ENCODE results near the gene EXTL2.
"Not testable (repeated sequence)": the region's sequence is repeated elsewhere in the genome, so short reads cannot be mapped to it uniquely, and the experiment has no call there.

The EXTL2 gene

GRCh38 chr1:100866041-100866900 is 28.4 kb downstream of the EXTL2 start:
- no peaks in the 10 kb centered on the region for H3K9me3 ChIP-seq
- H3K4me3 ChIP-seq: no peak overlapping the region
- no peaks in the 10 kb centered on the region for H4K20me1 ChIP-seq
- no peaks in the 10 kb centered on the region for H3K4me1 ChIP-seq
- H3K9ac ChIP-seq: no peak overlapping the region
- no peaks in the 10 kb centered on the region for H3K27me3 ChIP-seq
- H3K36me3 ChIP-seq: no peaks in the 10 kb centered on the region
- no peak overlapping the region for H3K27ac ChIP-seq
- TF ChIP-seq Cebpa-rat (IDR thresholded peaks at IDR 0.05): no peak
- H3K4me2 ChIP-seq: no peak overlapping the region

- Histone ChIP-seq H3K9ac (no peak overlapping the region), H3K9me3 (no peaks in the 10 kb centered on the region), H4K20me1 (no peaks in the 10 kb centered on the region), H3K27me3 (no peaks in the 10 kb centered on the region), H3K36me3 (no peaks in the 10 kb centered on the region), H3K4me1 (no peaks in the 10 kb centered on the region), H3K4me2 (no peak overlapping the region), H3K4me3 (no peak overlapping the region), H3K27ac (no peak overlapping the region)
- TF ChIP-seq Cebpa-rat (IDR thresholded peaks at IDR 0.05): no peak
Measured at GRCh38 chr1:100862591-100862990, 32.1 kb downstream of the EXTL2 start.

GRCh38 chr1:100861379-100861778 is 33.3 kb downstream of the EXTL2 start:
- no peaks in the 10 kb centered on the region for H3K9me3 ChIP-seq
- no peaks in the 10 kb centered on the region for H3K4me1 ChIP-seq
- H4K20me1 ChIP-seq: no peaks in the 10 kb centered on the region
- H3K9ac ChIP-seq: no peak overlapping the region
- H3K27ac ChIP-seq: no peak overlapping the region
- H3K4me3 ChIP-seq: no peak overlapping the region
- H3K27me3 ChIP-seq: no peaks in the 10 kb centered on the region
- no peak overlapping the region for H3K4me2 ChIP-seq
- H3K36me3 ChIP-seq: no peaks in the 10 kb centered on the region
- TF ChIP-seq Cebpa-rat (IDR thresholded peaks at IDR 0.05): no peak

GRCh38 chr1:100860397-100860991 is 34.1 kb downstream of the EXTL2 start:
- no peak for TF ChIP-seq Cebpa-rat (IDR thresholded peaks at IDR 0.05)
- Histone ChIP-seq H3K36me3 (no peaks in the 10 kb centered on the region), H3K4me1 (no peaks in the 10 kb centered on the region), H3K27me3 (no peaks in the 10 kb centered on the region), H3K9me3 (no peaks in the 10 kb centered on the region), H3K4me2 (no peak overlapping the region), H3K4me3 (no peak overlapping the region), H3K9ac (no peak overlapping the region), H3K27ac (no peak overlapping the region), H4K20me1 (no peaks in the 10 kb centered on the region)

- not testable (repeated sequence) for H3K36me3 ChIP-seq, H3K9me3 ChIP-seq, H3K4me1 ChIP-seq, H3K9ac ChIP-seq, H3K4me3 ChIP-seq, H3K4me2 ChIP-seq, H4K20me1 ChIP-seq, H3K27ac ChIP-seq, H3K27me3 ChIP-seq
Measured at GRCh38 chr1:100855116-100855515, 39.5 kb downstream of the EXTL2 start.

- no peaks in the 10 kb centered on the region for H4K20me1 ChIP-seq
- no peaks in the 10 kb centered on the region for H3K4me1 ChIP-seq
- no peak overlapping the region for H3K4me3 ChIP-seq
- no peak overlapping the region for H3K27ac ChIP-seq
- no peaks in the 10 kb centered on the region for H3K9me3 ChIP-seq
- H3K9ac ChIP-seq: no peak overlapping the region
- no peaks in the 10 kb centered on the region for H3K36me3 ChIP-seq
- no peak for TF ChIP-seq Cebpa-rat (IDR thresholded peaks at IDR 0.05)
- no peaks in the 10 kb centered on the region for H3K27me3 ChIP-seq
- no peak overlapping the region for H3K4me2 ChIP-seq
Measured at GRCh38 chr1:100852976-100853375, 41.7 kb downstream of the EXTL2 start.

GRCh38 chr1:100851726-100852125 is 42.9 kb downstream of the EXTL2 start:
- no peak overlapping the region for H3K27ac ChIP-seq
- no peak for TF ChIP-seq Cebpa-rat (IDR thresholded peaks at IDR 0.05)
- H3K4me1 ChIP-seq: no peaks in the 10 kb centered on the region
- H3K4me3 ChIP-seq: no peak overlapping the region
- no peaks in the 10 kb centered on the region for H3K9me3 ChIP-seq
- no peaks in the 10 kb centered on the region for H3K27me3 ChIP-seq
- no peak overlapping the region for H3K4me2 ChIP-seq
- H3K9ac ChIP-seq: no peak overlapping the region
- H3K36me3 ChIP-seq: no peaks in the 10 kb centered on the region
- H4K20me1 ChIP-seq: no peaks in the 10 kb centered on the region

GRCh38 chr1:100847361-100848082 is 47.1 kb downstream of the EXTL2 start:
- no peaks in the 10 kb centered on the region for H3K4me1 ChIP-seq
- H3K36me3 ChIP-seq: no peaks in the 10 kb centered on the region
- no peak for TF ChIP-seq Cebpa-rat (IDR thresholded peaks at IDR 0.05)
- H3K27me3 ChIP-seq: no peaks in the 10 kb centered on the region
- H3K9me3 ChIP-seq: no peaks in the 10 kb centered on the region
- H3K4me2 ChIP-seq: no peak overlapping the region
- H4K20me1 ChIP-seq: no peaks in the 10 kb centered on the region
- no peak overlapping the region for H3K27ac ChIP-seq
- H3K4me3 ChIP-seq: no peak overlapping the region
- no peak overlapping the region for H3K9ac ChIP-seq

GRCh38 chr1:100843160-100843559 is 51.5 kb downstream of the EXTL2 start:
- H3K36me3 ChIP-seq, H3K9me3 ChIP-seq, H3K27ac ChIP-seq, H3K4me2 ChIP-seq, H3K4me1 ChIP-seq, H3K9ac ChIP-seq, H4K20me1 ChIP-seq, H3K27me3 ChIP-seq, H3K4me3 ChIP-seq: not testable (repeated sequence)
